Stimulated activated memory B cell treated with anti-CD40 and anti-IgM and Interleukin-4, amounts not matched to agents 10 μg/mL and 1 μg/mL and 100 μg/mL, for 72 hours (primary cell): ENCODE measurements around the gene GLB1L3.
"Not testable (repeated sequence)": the region's sequence is repeated elsewhere in the genome, so short reads cannot be mapped to it uniquely, and the experiment has no call there.

Source experiments
- ATAC-seq: fragments of 150-1000 bp; cut with Tn5 transposase; 2 replicates; pipeline ENCODE4 v1.10.0; 2021
- H3K27ac Mint-ChIP-seq: one replicate; pipeline ENCODE4 v1.8.0; 2022; ENCODE audit warnings: mild to moderate bottlenecking, mixed read lengths
- H3K27me3 Mint-ChIP-seq: one replicate; pipeline ENCODE4 v1.8.0; 2022; ENCODE audit warnings: mixed read lengths
- H3K36me3 Mint-ChIP-seq: one replicate; pipeline ENCODE4 v1.8.0; 2022; ENCODE audit warnings: mixed read lengths
- H3K4me1 Mint-ChIP-seq: one replicate; pipeline ENCODE4 v1.8.0; 2022; ENCODE audit warnings: mixed read lengths
- H3K4me3 Mint-ChIP-seq: one replicate; pipeline ENCODE4 v1.8.0; 2022; ENCODE audit warnings: mild to moderate bottlenecking, moderate library complexity, mixed read lengths
- H3K9me3 Mint-ChIP-seq: one replicate; pipeline ENCODE4 v1.8.0; 2022; ENCODE audit warnings: mixed read lengths

Gene GLB1L3

DNA sequence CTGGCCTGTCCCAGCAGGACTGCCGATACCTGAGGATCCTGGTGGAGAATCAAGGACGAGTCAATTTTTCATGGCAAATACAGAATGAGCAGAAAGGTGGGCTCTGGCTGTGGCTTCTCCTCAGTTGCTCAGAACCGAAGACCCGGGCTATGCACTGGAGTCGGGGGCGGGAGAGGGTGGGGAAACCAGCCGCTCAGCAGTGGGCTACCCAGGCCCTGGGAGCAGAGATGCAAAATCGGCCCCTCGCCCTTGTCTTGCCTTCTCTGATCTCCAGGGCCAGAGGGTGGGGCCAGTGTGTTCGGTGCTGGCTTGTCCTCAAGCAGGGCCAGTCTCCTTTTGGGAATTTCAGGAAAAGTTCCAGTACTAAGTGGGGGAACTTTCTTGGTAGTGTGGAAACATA is 37.2 kb downstream of the GLB1L3 start:
- no peak overlapping the region for H3K27ac Mint-ChIP-seq
- ATAC-seq: no peak
- H3K4me1 Mint-ChIP-seq: no peaks in the 10 kb centered on the region
- no peaks in the 10 kb centered on the region for H3K36me3 Mint-ChIP-seq
- no peak overlapping the region for H3K4me3 Mint-ChIP-seq
- H3K27me3 Mint-ChIP-seq: peaks cover 48% of the 10 kb centered on the region
- H3K9me3 Mint-ChIP-seq: peaks cover 7% of the 10 kb centered on the region

DNA sequence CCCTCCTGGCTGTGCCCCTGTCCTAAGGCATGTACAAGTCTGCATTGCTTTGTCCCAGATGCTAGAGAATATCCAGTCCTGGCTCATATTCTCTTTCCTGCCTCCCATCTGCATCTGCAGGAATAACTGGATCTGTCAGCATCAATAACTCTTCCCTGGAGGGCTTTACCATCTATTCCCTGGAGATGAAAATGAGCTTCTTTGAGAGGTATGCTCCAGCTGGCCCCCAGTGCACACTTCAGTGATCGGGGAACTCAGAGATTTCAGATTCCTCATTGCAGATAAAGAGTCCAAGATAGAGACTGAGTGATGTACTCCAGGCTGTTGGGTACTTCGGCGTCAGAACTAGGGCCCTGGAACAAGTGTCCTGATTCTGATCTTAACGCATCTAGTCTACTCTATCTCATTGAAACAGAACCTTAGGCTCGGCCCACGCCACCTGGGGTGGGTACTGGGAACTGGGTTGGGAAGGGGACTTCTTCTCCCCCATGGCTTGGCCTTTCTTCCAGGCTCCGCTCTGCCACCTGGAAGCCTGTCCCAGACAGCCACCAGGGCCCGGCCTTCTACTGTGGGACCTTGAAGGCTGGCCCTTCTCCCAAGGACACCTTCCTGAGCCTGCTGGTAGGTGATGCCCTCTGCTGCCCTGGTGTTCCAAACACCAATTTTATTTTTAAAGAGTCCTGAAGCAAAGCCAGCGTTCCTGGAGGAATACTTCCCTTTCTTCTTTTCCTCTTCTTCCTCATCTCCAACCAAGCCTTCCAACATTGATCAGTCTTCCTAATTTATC is 37.8 kb downstream of the GLB1L3 start:
- no peak for ATAC-seq
- Mint-ChIP-seq H3K4me3 (no peak overlapping the region), H3K9me3 (peaks cover 5% of the 10 kb centered on the region), H3K36me3 (no peaks in the 10 kb centered on the region), H3K27ac (no peak overlapping the region), H3K27me3 (peaks cover 48% of the 10 kb centered on the region), H3K4me1 (no peaks in the 10 kb centered on the region)

DNA sequence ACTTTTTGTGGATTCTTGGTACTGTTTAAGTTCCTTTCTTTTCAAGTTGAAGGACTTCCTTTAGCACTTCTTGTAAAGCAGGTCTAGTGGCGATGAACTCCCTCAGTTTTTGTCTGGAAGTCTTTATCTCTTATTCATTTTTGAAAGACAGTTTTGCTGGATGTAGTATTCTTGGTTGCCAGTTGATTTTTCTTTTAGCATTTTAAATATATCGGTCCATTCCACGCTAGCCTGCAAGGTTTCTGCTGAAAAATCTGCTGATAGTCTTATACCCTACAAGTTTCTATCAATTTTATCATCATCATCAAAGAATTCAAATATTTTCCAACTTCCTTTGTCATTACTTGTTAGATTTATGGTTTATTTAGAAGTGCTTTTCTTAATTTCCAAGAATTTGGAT is 40.9 kb downstream of the GLB1L3 start:
- H3K4me1 Mint-ChIP-seq: no peaks in the 10 kb centered on the region
- no peaks in the 10 kb centered on the region for H3K36me3 Mint-ChIP-seq
- no peak overlapping the region for H3K27ac Mint-ChIP-seq
- H3K9me3 Mint-ChIP-seq: peaks cover 16% of the 10 kb centered on the region
- ATAC-seq: no peak
- H3K27me3 Mint-ChIP-seq: peaks cover 44% of the 10 kb centered on the region
- no peak overlapping the region for H3K4me3 Mint-ChIP-seq

DNA sequence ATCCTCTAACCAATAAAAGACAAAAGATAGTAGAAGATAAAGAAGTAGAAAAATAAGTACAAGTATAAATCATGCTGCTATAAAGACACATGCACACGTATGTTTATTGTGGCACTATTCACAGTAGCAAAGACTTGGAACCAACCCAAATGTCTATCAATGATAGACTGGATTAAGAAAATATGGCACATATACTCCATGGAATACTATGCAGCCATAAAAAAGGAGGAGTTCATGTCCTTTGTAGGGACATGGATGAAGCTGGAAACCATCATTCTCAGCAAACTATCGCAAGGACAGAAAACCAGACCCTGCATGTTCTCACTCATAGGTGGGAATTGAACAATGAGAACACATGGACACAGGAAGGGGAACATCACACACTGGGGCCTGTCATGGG is 45.2 kb downstream of the GLB1L3 start:
- not testable (repeated sequence) for H3K36me3 Mint-ChIP-seq, ATAC-seq, H3K4me3 Mint-ChIP-seq, H3K4me1 Mint-ChIP-seq, H3K27ac Mint-ChIP-seq
- peaks cover 16% of the 10 kb centered on the region for H3K9me3 Mint-ChIP-seq
- peaks cover 16% of the 10 kb centered on the region for H3K27me3 Mint-ChIP-seq

DNA sequence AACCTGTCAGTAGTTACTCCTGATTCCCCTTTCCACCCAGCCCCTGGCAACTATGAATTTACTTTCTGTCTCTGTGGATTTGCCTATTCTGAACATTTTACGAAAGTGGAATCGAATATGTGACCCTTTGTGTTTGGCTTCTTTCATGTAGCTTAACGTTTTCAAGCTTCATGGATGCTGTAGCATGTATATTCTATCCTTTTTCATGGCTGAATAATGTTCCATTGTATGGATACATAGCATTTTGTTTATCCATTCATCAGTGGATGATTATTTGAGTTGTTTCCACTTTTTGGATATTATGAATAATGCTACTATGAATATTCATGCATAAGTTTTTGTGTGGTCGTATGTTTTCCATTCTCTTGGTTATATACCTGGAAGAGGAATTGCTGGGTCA is 46.4 kb downstream of the GLB1L3 start:
- Mint-ChIP-seq H3K36me3 (no peaks in the 10 kb centered on the region), H3K9me3 (peaks cover 11% of the 10 kb centered on the region)

DNA sequence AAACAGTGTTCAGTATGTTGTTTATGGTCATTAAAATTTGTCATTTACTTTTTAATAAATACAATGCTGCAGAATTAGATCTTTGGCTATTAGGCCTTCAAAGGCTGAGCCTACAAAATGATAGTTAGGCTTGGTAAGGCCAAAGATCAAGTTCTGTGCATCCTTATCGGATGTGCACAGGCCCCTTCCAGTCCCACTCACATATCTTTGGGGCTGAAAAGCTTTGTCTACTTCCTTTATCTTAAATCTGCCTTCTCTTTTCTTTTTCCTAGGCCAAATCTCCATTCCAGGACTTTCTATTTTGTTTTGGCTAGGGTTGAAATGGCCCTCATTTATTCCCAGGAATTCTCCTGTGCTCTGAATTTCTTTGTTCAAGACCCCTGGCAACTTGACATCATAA is 52.3 kb downstream of the GLB1L3 start:
- Mint-ChIP-seq H3K27ac (no peak overlapping the region), H3K9me3 (no peaks in the 10 kb centered on the region), H3K36me3 (no peaks in the 10 kb centered on the region), H3K27me3 (peaks cover 38% of the 10 kb centered on the region), H3K4me3 (no peak overlapping the region), H3K4me1 (peaks cover 7% of the 10 kb centered on the region)
- no peak for ATAC-seq

More for the DNA sequence above, 46.4 kb downstream of the GLB1L3 start:
- H3K27ac Mint-ChIP-seq: no peak overlapping the region
- no peak for ATAC-seq
- H3K4me3 Mint-ChIP-seq: no peak overlapping the region
- no peaks in the 10 kb centered on the region for H3K4me1 Mint-ChIP-seq
- peaks cover 24% of the 10 kb centered on the region for H3K27me3 Mint-ChIP-seq

DNA sequence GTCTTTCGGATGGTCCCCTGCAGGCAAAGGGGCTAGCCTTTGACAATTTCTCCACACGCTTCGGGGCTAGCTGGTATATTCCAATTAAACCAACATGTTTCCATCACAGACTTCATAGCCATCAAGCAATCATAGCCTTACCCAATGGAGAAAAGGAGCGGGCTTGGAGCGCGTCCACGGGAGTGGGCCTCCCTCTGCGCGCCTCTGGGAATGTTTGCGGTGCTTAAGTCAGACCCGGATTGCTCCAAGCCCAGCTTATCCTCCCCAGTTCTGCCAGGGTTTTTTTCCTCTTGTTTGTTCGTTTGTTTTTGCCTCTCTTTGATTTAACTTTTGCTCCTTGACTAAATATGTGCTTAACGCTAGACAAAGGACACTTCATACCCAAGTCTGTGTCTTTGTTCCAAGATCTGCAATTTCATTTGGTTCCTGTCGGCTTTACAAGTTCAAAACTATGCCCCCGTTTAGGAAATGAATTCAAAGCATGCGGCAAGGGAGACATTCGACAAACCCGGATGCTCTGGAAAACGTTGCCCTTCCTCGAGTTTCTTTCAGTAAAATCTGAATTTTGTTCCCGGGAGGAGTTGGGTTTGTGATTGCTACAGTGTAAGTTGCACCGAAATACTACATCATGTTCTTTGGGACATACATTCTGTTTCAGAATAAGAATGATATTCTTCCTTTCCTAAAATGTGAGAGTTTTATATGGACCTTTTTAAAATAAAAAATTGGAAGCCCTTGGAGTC is 54.6 kb downstream of the GLB1L3 start:
- ATAC-seq: no peak
- Mint-ChIP-seq H3K27ac (no peak overlapping the region), H3K4me1 (peaks cover 7% of the 10 kb centered on the region), H3K36me3 (no peaks in the 10 kb centered on the region), H3K4me3 (peak overlapping the region; percentile 76), H3K9me3 (no peaks in the 10 kb centered on the region), H3K27me3 (peaks cover 60% of the 10 kb centered on the region)

DNA sequence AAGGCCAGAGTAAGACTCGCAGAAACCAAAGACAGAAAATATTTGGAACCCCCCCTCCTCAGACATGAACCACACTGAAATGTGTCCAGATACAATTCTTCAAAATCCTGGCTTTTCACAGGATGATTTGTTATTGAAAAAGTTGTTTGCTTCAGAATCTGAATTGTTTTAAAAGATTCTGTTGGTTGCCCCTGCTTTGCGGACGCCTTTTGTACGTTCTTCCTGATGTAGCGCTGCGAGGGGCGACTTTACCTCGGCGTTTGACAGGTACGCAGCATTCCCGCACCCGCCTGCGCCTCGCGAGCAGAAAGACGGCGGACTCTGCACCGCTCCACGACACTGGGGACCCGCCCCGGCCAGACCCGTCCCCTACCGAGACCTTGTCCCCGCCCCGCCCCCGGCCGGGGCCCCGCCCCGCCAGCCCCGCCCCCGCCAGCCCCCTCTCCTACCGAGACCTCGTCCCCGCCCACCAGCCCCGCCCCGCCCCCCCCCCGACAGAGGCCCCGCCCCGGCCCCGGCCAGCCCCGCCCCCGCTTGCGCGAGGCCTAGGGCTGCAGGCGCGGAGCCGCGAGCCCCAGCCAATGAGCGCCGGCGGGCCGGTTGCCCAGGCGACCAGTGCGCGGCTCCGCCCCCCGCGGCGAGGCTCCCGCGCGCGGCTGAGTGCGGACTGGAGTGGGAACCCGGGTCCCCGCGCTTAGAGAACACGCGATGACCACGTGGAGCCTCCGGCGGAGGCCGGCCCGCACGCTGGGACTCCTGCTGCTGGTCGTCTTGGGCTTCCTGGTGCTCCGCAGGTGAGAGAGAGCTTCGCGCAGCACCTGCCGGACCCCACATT is 55.4 kb downstream of the GLB1L3 start, which contains the start of gene GLB1L2:
TSS of gene GLB1L2 (plus strand) at position 635 of the 835 bp plus-strand sequence. CDS start at position 709, 74 bp downstream.
- no peaks in the 10 kb centered on the region for H3K9me3 Mint-ChIP-seq
- no peak within 1 kb of the TSS for H3K27ac Mint-ChIP-seq
- ATAC-seq: peak; percentile 91
- H3K4me1 Mint-ChIP-seq: peaks cover 7% of the 10 kb centered on the region
- H3K27me3 Mint-ChIP-seq: peaks cover 65% of the 10 kb centered on the region
- no peaks in the 10 kb centered on the region for H3K36me3 Mint-ChIP-seq
- H3K4me3 Mint-ChIP-seq: peak within 1 kb of the TSS; percentile 76

DNA sequence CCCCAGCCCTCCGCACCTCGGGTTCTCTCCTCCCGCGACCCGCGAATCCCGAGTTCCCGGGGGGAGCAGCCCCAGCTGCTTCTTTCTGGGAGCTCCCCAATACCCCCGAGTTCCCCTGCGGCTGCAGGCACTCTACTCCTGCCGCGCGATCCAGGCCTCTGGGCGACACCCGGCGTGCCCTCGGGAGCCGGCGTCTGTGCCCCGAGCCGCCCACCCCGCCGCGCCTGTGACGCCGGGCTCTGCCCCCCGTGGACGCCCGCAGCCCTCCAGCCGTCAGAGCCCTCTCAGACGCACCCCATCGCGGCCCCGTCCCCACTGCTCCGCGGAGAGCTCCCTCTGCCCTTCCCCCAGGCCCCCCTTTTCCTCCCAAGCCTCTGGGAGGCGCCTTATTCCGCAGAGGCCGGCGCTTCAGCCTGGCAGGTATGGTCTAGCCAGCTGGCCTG is 56.0 kb downstream of the GLB1L3 start:
- Mint-ChIP-seq H3K27me3 (peaks cover 61% of the 10 kb centered on the region), H3K27ac (no peak overlapping the region), H3K36me3 (no peaks in the 10 kb centered on the region), H3K4me1 (peaks cover 7% of the 10 kb centered on the region), H3K4me3 (peak overlapping the region; percentile 63), H3K9me3 (no peaks in the 10 kb centered on the region)
- ATAC-seq: peak; percentile 64

DNA sequence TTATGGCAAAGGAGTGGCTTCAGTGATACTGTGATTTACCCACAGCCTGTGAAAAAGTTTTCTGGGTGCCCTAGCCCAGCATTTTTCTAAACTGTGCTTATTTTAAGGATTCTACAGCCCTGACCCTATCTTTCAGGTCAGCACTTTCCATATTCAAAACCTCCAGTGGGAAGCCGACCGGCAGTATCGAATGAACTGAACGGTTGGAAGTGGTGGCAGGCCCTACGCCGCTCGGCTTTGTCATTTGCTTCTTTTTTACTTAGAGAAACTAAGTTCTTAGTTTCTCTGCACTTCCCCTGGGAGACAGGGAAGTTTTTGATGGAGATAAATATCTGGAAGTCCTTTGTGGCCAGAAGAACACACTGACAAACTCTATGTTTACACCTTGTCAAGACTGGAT is 56.6 kb downstream of the GLB1L3 start:
- peaks cover 55% of the 10 kb centered on the region for H3K27me3 Mint-ChIP-seq
- H3K4me3 Mint-ChIP-seq: peak overlapping the region; percentile 63
- no peak for ATAC-seq
- no peaks in the 10 kb centered on the region for H3K9me3 Mint-ChIP-seq
- no peak overlapping the region for H3K27ac Mint-ChIP-seq
- peaks cover 7% of the 10 kb centered on the region for H3K4me1 Mint-ChIP-seq
- H3K36me3 Mint-ChIP-seq: no peaks in the 10 kb centered on the region

DNA sequence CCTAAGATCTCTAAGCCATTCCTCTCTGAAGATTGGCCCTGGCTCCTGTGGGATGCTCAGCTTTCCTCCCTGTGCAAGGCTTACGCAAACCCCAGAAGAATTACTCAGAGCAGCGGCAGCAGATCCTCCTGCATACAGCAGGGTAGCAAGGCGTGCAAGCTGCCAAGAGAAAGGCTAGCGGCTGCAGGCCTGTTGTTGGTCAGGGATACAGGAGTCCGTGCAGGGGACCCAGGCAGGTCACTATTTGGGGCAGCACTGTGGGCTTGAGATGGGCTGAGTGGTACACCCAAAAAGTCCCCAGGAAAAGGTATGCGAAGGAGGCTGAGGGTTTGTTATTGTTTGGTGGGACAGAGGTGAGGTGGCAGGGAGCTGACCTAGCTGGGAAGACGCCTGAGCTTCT is 57.1 kb downstream of the GLB1L3 start:
- Mint-ChIP-seq H3K9me3 (no peaks in the 10 kb centered on the region), H3K4me1 (peaks cover 7% of the 10 kb centered on the region), H3K36me3 (no peaks in the 10 kb centered on the region), H3K4me3 (no peak overlapping the region), H3K27me3 (peaks cover 54% of the 10 kb centered on the region), H3K27ac (no peak overlapping the region)
- ATAC-seq: no peak

DNA sequence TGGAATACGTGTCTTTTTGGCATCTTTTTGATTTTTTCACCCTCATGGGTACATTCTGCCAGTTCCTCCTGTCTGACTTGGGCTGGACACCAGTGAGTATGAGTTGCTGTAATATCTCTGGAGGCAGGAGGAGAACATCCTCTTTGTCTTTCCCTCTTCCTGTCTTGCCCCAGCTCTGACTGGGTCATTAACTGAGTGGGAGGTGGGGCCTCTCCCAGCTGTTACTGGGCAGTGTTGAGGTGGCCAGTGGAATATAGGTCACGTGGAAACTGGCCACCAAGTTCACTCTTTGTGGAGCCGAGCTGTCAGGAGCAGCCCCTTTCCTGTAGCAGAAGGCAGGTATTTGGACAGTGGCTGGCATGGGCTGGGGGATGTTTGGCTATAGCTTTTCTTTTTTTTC is 57.8 kb downstream of the GLB1L3 start:
- Mint-ChIP-seq H3K36me3 (no peaks in the 10 kb centered on the region), H3K27me3 (peaks cover 54% of the 10 kb centered on the region), H3K27ac (no peak overlapping the region), H3K9me3 (no peaks in the 10 kb centered on the region), H3K4me1 (peaks cover 7% of the 10 kb centered on the region), H3K4me3 (no peak overlapping the region)
- ATAC-seq: no peak

DNA sequence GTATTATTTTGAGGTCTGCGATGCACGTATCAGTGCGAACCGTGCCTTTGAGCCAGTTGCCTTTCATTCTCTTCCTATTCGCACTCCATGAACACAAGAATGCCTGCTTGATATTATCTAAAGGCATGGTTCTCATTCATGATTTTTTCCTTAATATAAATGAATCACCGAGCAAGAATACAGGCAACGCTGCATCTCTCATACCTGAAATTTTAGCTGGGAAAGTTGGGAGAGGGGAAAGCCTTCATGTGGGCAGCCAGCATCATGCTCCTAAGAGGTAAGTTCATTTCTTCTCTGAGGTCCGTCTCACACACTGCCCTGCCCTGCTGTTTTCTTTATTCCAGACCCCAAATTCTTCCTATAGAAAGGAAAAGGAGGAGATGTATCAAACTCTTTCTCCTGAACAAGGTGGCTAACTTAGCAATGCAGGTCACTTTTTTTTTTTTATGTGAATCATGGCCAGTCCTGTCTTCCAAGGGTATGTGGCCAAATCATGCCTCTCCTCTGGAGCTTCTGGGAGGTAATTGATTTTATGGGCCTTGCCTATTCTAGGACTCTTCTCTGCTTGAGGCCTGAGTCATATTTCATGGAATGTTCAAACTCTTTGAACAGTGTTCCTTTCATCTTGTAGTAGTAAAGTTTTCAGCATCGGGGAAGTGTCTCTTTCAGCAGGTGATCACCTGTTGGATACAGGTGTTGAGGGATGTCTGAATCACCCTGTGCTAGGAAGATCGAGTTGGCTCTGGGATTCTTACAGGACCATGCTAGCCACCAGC is 58.8 kb downstream of the GLB1L3 start:
- Mint-ChIP-seq H3K36me3 (no peaks in the 10 kb centered on the region), H3K4me1 (peaks cover 7% of the 10 kb centered on the region), H3K9me3 (no peaks in the 10 kb centered on the region), H3K27me3 (peaks cover 54% of the 10 kb centered on the region), H3K27ac (no peak overlapping the region), H3K4me3 (no peak overlapping the region)
- no peak for ATAC-seq

DNA sequence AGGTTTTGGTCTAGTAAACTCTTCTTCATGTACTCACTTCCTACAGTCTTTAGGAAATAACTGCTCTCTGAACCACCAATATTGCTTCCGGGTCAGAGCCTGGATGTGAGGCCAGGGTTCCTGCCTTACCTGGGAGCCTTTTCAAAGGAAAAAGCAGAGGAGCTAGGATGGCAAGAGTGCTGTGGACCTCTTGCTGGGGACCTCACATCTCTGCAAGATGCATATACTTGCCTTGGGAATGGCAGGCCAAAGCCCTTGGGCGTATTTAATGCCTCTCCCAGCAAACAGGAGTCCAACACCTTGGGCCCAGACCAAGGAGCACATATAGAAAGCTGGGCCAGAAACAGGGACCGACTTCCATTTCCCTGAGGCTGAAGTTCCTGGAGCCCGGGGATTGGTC is 60.9 kb downstream of the GLB1L3 start:
- Mint-ChIP-seq H3K36me3 (no peaks in the 10 kb centered on the region), H3K4me3 (no peak overlapping the region), H3K4me1 (peaks cover 7% of the 10 kb centered on the region), H3K27ac (no peak overlapping the region), H3K27me3 (peaks cover 39% of the 10 kb centered on the region), H3K9me3 (no peaks in the 10 kb centered on the region)
- ATAC-seq: no peak
